ENCODE measurements around the gene MRPS5. TPM values are rescaled to one million over a fixed set of nuclear protein-coding genes. Genes with fewer than 3 reads are reported as not detected.

The MRPS5 gene
- total RNA-seq, 1 experiment from 2014 or later = 44.5 TPM

- DNase-seq (ENCODE audit: low spot score) = no peak
Measured at GRCh38 chr2:95091885-95092555, 29.6 kb downstream of the MRPS5 start.

GRCh38 chr2:95087379-95087778 is 34.2 kb downstream of the MRPS5 start:
- DNase-seq (ENCODE audit: low spot score) = no peak

GRCh38 chr2:95086017-95086416 is 35.6 kb downstream of the MRPS5 start:
- no peak for DNase-seq (ENCODE audit: low spot score)

- DNase-seq (ENCODE audit: low spot score) = no peak
Measured at GRCh38 chr2:95082477-95082876, 39.1 kb downstream of the MRPS5 start.

GRCh38 chr2:95079199-95079683 is 42.4 kb downstream of the MRPS5 start:
- no peak for DNase-seq (ENCODE audit: low spot score)

- no peak for DNase-seq (ENCODE audit: low spot score)
Measured at GRCh38 chr2:95077861-95078603, 43.6 kb downstream of the MRPS5 start.

- no peak for DNase-seq (ENCODE audit: low spot score)
Measured at GRCh38 chr2:95077530-95077825, 44.1 kb downstream of the MRPS5 start.

GRCh38 chr2:95076705-95077529 is 44.7 kb downstream of the MRPS5 start:
- peak; percentile 64 for DNase-seq (ENCODE audit: low spot score)

- no peak for DNase-seq (ENCODE audit: low spot score)
Measured at GRCh38 chr2:95075440-95076132, 46.0 kb downstream of the MRPS5 start.

- DNase-seq (ENCODE audit: low spot score) = no peak
Measured at GRCh38 chr2:95074663-95075439, 46.8 kb downstream of the MRPS5 start.

- no peak for DNase-seq (ENCODE audit: low spot score)
Measured at GRCh38 chr2:95073856-95074662, 47.5 kb downstream of the MRPS5 start.

- DNase-seq (ENCODE audit: low spot score) = no peak
Measured at GRCh38 chr2:95072424-95072823, 49.2 kb downstream of the MRPS5 start.

- DNase-seq (ENCODE audit: low spot score) = no peak
Measured at GRCh38 chr2:95071856-95072255, 49.8 kb downstream of the MRPS5 start.

GRCh38 chr2:95069465-95069864 is 52.1 kb downstream of the MRPS5 start:
- no peak for DNase-seq (ENCODE audit: low spot score)

- no peak for DNase-seq (ENCODE audit: low spot score)
Measured at GRCh38 chr2:95068256-95068655, 53.4 kb downstream of the MRPS5 start.

GRCh38 chr2:95063086-95063958 is 58.3 kb downstream of the MRPS5 start:
- no peak for DNase-seq (ENCODE audit: low spot score)

GRCh38 chr2:95062242-95063085 is 59.1 kb downstream of the MRPS5 start:
- DNase-seq (ENCODE audit: low spot score) = no peak

- no peak for DNase-seq (ENCODE audit: low spot score)
Measured at GRCh38 chr2:95061601-95062183, 59.9 kb downstream of the MRPS5 start.
